RWPE1 (cell line): Measurements from ENCODE around the gene LRRC70.

Experiments
- CTCF ChIA-PET: fragments of 350-600 bp; sonication (Branson Sonifier 250); formaldehyde crosslinking; extraction: SDS; loops from one replicate; lab custom pipeline; 2021; lab: Yijun Ruan, JAX
- POLR2A ChIA-PET: fragments of 400-600 bp; formaldehyde crosslinking; extraction: SDS; loops from one replicate; lab custom pipeline; 2020; ENCODE audit warnings: antibody characterized with exemption; ENCODE audit not compliant: low non-redundant PET; lab: Yijun Ruan, JAX
- DNase-seq: peaks from one replicate; pipeline ENCODE4 v3.0.0; 2012; ENCODE audit warnings: low spot score
- H3K27ac ChIP-seq: fragments of 450-650 bp; 2 replicates; pipeline ENCODE4 v1.5.1; 2017
- CTCF ChIP-seq: fragments of 450-650 bp; conservative IDR thresholded peaks from 2 replicates; pipeline ENCODE4 v1.5.1; 2017; ENCODE audit warnings: low read depth, mild to moderate bottlenecking

Gene LRRC70

GRCh38 chr5:62577488-62577887 is 1.1 kb upstream of the LRRC70 start:
- CTCF ChIA-PET = no interaction called here
- DNase-seq = no peak
- no peak overlapping the region for H3K27ac ChIP-seq
- no peak for TF ChIP-seq CTCF
- POLR2A ChIA-PET = no interaction called here

GRCh38 chr5:62579761-62580160 is 1.1 kb downstream of the LRRC70 start:
- no peak for DNase-seq
- POLR2A ChIA-PET = no interaction called here
- H3K27ac ChIP-seq = no peak overlapping the region
- CTCF ChIA-PET = no interaction called here
- TF ChIP-seq CTCF = no peak

GRCh38 chr5:62581836-62582597 is 3.4 kb downstream of the LRRC70 start:
- ChIA-PET POLR2A (no interaction called here), CTCF (interaction anchor here (1.1 kb wide), 1 partner anchor 14 kb away, joined by 3 read pairs; no protein-coding TSS in a partner anchor)
- no peak for DNase-seq
- TF ChIP-seq CTCF = no peak
- no peak overlapping the region for H3K27ac ChIP-seq

GRCh38 chr5:62584391-62584790 is 5.8 kb downstream of the LRRC70 start:
- POLR2A ChIA-PET = interaction anchor here (0.6 to 0.7 kb wide), 2 partner anchors 34 to 603 kb away, joined by 10 to 11 read pairs; no protein-coding TSS in a partner anchor
- CTCF ChIA-PET = interaction anchor here (1.6 kb wide), 1 partner anchor 124 kb away, joined by 5 read pairs; no protein-coding TSS in a partner anchor
- no peak for TF ChIP-seq CTCF

GRCh38 chr5:62585306-62585705 is 6.7 kb downstream of the LRRC70 start:
- ChIA-PET CTCF (interaction anchor here (1.6 kb wide), 1 partner anchor 125 kb away, joined by 5 read pairs; no protein-coding TSS in a partner anchor), POLR2A (no interaction called here)
- TF ChIP-seq CTCF = no peak
- H3K27ac ChIP-seq = no peak overlapping the region
- DNase-seq = no peak

More at GRCh38 chr5:62584391-62584790, 5.8 kb downstream of the LRRC70 start:
- no peak for DNase-seq
- H3K27ac ChIP-seq = no peak overlapping the region

- ChIA-PET POLR2A (no interaction called here), CTCF (no interaction called here)
- H3K27ac ChIP-seq = no peak overlapping the region
- no peak for DNase-seq
- TF ChIP-seq CTCF = no peak
These were observed 7.1 kb downstream of the LRRC70 start for GRCh38 chr5:62585751-62586150.
